Erythroblast (primary cell): ENCODE data around the gene PLXNB1.

Source experiments
- GATA1 ChIP-seq: IDR thresholded peaks from 2 replicates; pipeline ENCODE4 v1.6.1; 2011; ENCODE audit warnings: low read depth, mild to moderate bottlenecking, control low read depth, low read length, moderate library complexity
- POLR2A ChIP-seq: IDR thresholded peaks from 2 replicates; pipeline ENCODE4 v1.6.1; 2011; ENCODE audit warnings: mild to moderate bottlenecking, low read length

GRCh38 chr3:48459773-48460516 lies 30.1 kb upstream of the PLXNB1 start:
- TF ChIP-seq POLR2A = no peak
- TF ChIP-seq GATA1 = no peak
